A673 (cell line): Measurements from ENCODE around the gene HYOU1.
"Not testable (repeated sequence)": the region's sequence is repeated elsewhere in the genome, so short reads cannot be mapped to it uniquely, and the experiment has no call there.

Experiments used
- CTCF ChIP-seq: fragments of 300-800, 200-600 bp; sonication (generic); conservative IDR thresholded peaks from 2 replicates; pipeline ENCODE4 v1.5.1; 2017; ENCODE audit warnings: low read depth, mild to moderate bottlenecking, antibody characterized with exemption, low read length, moderate library complexity, mixed read lengths
- EZH2 ChIP-seq: fragments of 200-600 bp; sonication (generic); IDR thresholded peaks from 2 replicates; pipeline ENCODE4 v1.6.1; 2017; ENCODE audit warnings: borderline replicate concordance, low read depth, mild to moderate bottlenecking, mixed read lengths, antibody characterized with exemption, low read length; ENCODE audit not compliant: poor library complexity, severe bottlenecking

DNA sequence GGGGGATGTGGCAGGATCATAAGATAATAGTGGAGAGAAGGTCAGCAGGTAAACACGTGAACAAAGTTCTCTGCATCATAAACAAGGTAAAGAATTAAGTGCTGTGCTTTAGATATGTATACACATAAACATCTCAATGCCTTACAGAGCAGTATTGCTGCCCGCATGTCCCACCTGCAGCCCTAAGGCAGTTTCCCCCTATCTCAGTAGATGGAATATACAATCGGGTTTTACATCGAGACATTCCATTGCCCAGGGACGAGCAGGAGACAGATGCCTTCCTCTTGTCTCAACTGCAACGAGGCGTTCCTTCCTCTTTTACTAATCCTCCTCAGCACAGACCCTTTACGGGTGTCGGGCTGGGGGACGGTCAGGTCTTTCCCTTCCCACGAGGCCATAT, 17.5 kb downstream of the HYOU1 start:
- TF ChIP-seq CTCF, EZH2: not testable (repeated sequence)
